Measurements from ENCODE around the gene NUFIP2. TPM values are rescaled to one million over a fixed set of nuclear protein-coding genes. Genes with fewer than 3 reads are reported as not detected.

Gene NUFIP2
- total RNA-seq, 6 donors from 2014 or later: 17.9 to 85.9 (median 38.4) TPM

DNA sequence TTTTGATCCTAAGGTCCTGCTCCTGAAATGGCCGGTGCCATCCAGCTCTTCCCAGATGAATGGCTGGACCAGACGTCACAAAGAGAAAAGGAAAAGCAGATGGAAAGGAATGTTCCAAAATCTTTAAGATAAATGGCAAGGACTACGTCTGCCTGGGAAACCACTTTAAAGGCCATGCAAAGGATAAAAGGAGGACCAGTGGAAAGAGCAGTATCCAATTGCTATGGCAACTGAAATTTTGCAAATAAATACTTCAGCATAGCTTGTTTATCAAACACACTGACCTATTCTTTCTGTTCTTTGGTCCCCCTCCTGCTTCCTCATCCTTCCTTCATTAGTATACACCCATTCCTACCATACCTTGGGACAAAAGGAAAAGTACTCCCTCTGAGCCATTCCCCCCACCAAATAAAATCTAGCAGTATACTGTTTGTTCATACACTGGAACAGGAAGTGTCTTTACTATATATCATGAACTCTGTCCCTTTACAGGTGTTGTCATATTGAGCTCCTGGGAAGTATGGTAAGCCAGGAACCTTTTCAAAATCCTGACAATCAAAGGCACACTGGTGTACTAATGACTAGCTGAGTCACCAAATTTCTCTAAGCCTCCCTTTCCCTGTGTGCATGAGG is 37.2 kb upstream of the NUFIP2 start:
- no peak overlapping the region for H3K27ac ChIP-seq
- no peak overlapping the region for H3K4me3 ChIP-seq
- no peaks in the 10 kb centered on the region for H3K36me3 ChIP-seq
- no peaks in the 10 kb centered on the region for H3K9me3 ChIP-seq
- H3K4me1 ChIP-seq: no peaks in the 10 kb centered on the region
- no peak for ATAC-seq (ENCODE audit: low FRiP score in 2 of 2)
- no peak for DNase-seq
- whole genome bisulfite sequencing, 2 donors: 72 to 83% methylated on average over 3 of the region's 3 CpGs
- H3K27me3 ChIP-seq: no peaks in the 10 kb centered on the region
- no peak for TF ChIP-seq EP300 (IDR thresholded peaks at IDR 0.05)
- TF ChIP-seq, protein P1, sequence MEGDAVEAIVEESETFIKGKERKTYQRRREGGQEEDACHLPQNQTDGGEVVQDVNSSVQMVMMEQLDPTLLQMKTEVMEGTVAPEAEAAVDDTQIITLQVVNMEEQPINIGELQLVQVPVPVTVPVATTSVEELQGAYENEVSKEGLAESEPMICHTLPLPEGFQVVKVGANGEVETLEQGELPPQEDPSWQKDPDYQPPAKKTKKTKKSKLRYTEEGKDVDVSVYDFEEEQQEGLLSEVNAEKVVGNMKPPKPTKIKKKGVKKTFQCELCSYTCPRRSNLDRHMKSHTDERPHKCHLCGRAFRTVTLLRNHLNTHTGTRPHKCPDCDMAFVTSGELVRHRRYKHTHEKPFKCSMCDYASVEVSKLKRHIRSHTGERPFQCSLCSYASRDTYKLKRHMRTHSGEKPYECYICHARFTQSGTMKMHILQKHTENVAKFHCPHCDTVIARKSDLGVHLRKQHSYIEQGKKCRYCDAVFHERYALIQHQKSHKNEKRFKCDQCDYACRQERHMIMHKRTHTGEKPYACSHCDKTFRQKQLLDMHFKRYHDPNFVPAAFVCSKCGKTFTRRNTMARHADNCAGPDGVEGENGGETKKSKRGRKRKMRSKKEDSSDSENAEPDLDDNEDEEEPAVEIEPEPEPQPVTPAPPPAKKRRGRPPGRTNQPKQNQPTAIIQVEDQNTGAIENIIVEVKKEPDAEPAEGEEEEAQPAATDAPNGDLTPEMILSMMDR (IDR thresholded peaks at IDR 0.05): no peak
- TF ChIP-seq POLR2AphosphoS5 (IDR thresholded peaks at IDR 0.05): no peak
- TF ChIP-seq POLR2A (IDR thresholded peaks at IDR 0.05): no peak

GRCh38 chr17:29327412-29327811 is 33.5 kb upstream of the NUFIP2 start:
- Histone ChIP-seq H3K4me1 (no peaks in the 10 kb centered on the region), H3K4me3 (no peak overlapping the region), H3K27ac (no peak overlapping the region), H3K36me3 (no peaks in the 10 kb centered on the region), H3K27me3 (no peaks in the 10 kb centered on the region), H3K9me3 (no peaks in the 10 kb centered on the region)
- DNase-seq (no peak), ATAC-seq (ENCODE audit: low FRiP score in 2 of 2) (no peak)
- WGBS, 2 donors: 72 to 73% methylated on average over 5 of the region's 5 CpGs
- no peak for TF ChIP-seq POLR2A (IDR thresholded peaks at IDR 0.05)
- TF ChIP-seq EP300 (IDR thresholded peaks at IDR 0.05): no peak
- TF ChIP-seq POLR2AphosphoS5 (IDR thresholded peaks at IDR 0.05): no peak
- TF ChIP-seq, protein P1 (IDR thresholded peaks at IDR 0.05): no peak

GRCh38 chr17:29326023-29326813 is 32.3 kb upstream of the NUFIP2 start:
- 85% methylated on average over 6 of the region's 6 CpGs for WGBS, 2 donors
- H3K4me3 ChIP-seq: no peak overlapping the region
- H3K27me3 ChIP-seq: no peaks in the 10 kb centered on the region
- H3K36me3 ChIP-seq: no peaks in the 10 kb centered on the region
- H3K27ac ChIP-seq: no peak overlapping the region
- ATAC-seq (ENCODE audit: low FRiP score in 2 of 2) (no peak), DNase-seq (no peak)
- no peaks in the 10 kb centered on the region for H3K4me1 ChIP-seq
- no peaks in the 10 kb centered on the region for H3K9me3 ChIP-seq
- TF ChIP-seq, protein P1 (IDR thresholded peaks at IDR 0.05): no peak
- TF ChIP-seq POLR2AphosphoS5 (IDR thresholded peaks at IDR 0.05) (no peak), POLR2A (IDR thresholded peaks at IDR 0.05) (no peak), EP300 (IDR thresholded peaks at IDR 0.05) (no peak)

DNA sequence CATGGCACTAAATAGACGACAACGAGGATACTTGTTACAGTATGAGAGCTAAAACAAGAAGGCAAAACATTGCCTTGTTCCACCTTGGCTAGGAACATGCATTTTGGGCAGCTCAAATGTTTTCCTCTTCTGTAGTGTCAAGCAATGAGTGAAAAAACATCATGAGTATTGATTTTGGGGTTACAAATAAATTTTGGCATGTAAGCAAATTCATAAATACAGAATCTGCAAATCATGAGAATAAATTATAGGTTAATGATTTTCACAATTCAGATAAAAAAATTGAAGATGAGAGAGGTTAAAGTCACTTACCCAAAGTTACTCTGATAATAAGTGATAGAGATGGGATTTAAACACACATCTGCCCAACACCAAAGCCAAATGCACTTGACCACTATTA is 28.4 kb upstream of the NUFIP2 start:
- Histone ChIP-seq H3K9me3 (no peaks in the 10 kb centered on the region), H3K27ac (no peak overlapping the region), H3K27me3 (no peaks in the 10 kb centered on the region), H3K4me3 (no peak overlapping the region), H3K4me1 (no peaks in the 10 kb centered on the region), H3K36me3 (no peaks in the 10 kb centered on the region)
- 78 to 85% methylated on average over 2 of the region's 2 CpGs for WGBS, 2 donors
- DNase-seq (no peak), ATAC-seq (ENCODE audit: low FRiP score in 2 of 2) (no peak)
- no peak for TF ChIP-seq EP300 (IDR thresholded peaks at IDR 0.05)
- TF ChIP-seq POLR2A (IDR thresholded peaks at IDR 0.05): no peak
- no peak for TF ChIP-seq POLR2AphosphoS5 (IDR thresholded peaks at IDR 0.05)
- TF ChIP-seq, protein P1 (IDR thresholded peaks at IDR 0.05): no peak

Data from upper lobe of left lung (tissue), 6 donors.